GM11168 (cell line): ENCODE data around the gene VWA5B1.

Experiments used
- in situ Hi-C: fragments of 300-500 bp; cut with MboI; formaldehyde crosslinking; loops from one replicate; pipeline ENCODE4 v1.12.0; 2022; ENCODE audit warnings: low sequenced_read_pairs; ENCODE audit not compliant: unreplicated experiment

Gene VWA5B1

GRCh38 chr1:20359451-20360330, 69.0 kb downstream of the VWA5B1 start:
- in situ Hi-C loops = no loop called here

GRCh38 chr1:20361401-20361800, 70.7 kb downstream of the VWA5B1 start:
- in situ Hi-C loops = no loop called here

- in situ Hi-C loops = no loop called here
Observed at GRCh38 chr1:20361805-20362381, 71.2 kb downstream of the VWA5B1 start.

GRCh38 chr1:20362856-20363255, 72.2 kb downstream of the VWA5B1 start:
- in situ Hi-C loops = no loop called here

GRCh38 chr1:20365421-20366055, 74.9 kb downstream of the VWA5B1 start:
- in situ Hi-C loops = no loop called here

GRCh38 chr1:20366056-20366462, 75.4 kb downstream of the VWA5B1 start:
- in situ Hi-C loops = no loop called here

- in situ Hi-C loops = no loop called here
Observed at GRCh38 chr1:20366463-20367115, 75.9 kb downstream of the VWA5B1 start.

GRCh38 chr1:20367116-20367585, 76.5 kb downstream of the VWA5B1 start:
- in situ Hi-C loops = no loop called here

GRCh38 chr1:20367626-20368025, 77.0 kb downstream of the VWA5B1 start:
- in situ Hi-C loops = no loop called here

- in situ Hi-C loops = no loop called here
Observed at GRCh38 chr1:20368866-20369470, 78.3 kb downstream of the VWA5B1 start.

GRCh38 chr1:20370698-20371097, 80.0 kb downstream of the VWA5B1 start:
- in situ Hi-C loops = no loop called here

GRCh38 chr1:20371411-20371810, 80.7 kb downstream of the VWA5B1 start:
- in situ Hi-C loops = no loop called here

GRCh38 chr1:20371883-20372282, 81.2 kb downstream of the VWA5B1 start:
- in situ Hi-C loops = no loop called here

GRCh38 chr1:20372676-20373075, 82.0 kb downstream of the VWA5B1 start:
- in situ Hi-C loops = no loop called here

GRCh38 chr1:20373286-20373685, 82.6 kb downstream of the VWA5B1 start:
- in situ Hi-C loops = no loop called here

- in situ Hi-C loops = no loop called here
Observed at GRCh38 chr1:20373764-20374163, 83.1 kb downstream of the VWA5B1 start.

GRCh38 chr1:20375563-20375962, 84.9 kb downstream of the VWA5B1 start:
- in situ Hi-C loops = no loop called here

GRCh38 chr1:20376171-20376570, 85.5 kb downstream of the VWA5B1 start:
- in situ Hi-C loops = no loop called here

GRCh38 chr1:20376880-20377494, 86.3 kb downstream of the VWA5B1 start:
- in situ Hi-C loops = no loop called here
